ENCODE results near the gene GOLGA2. TPM values are rescaled to one million over a fixed set of nuclear protein-coding genes. Genes with fewer than 3 reads are reported as not detected.

The GOLGA2 gene
- total RNA-seq, 1 donor from 2014 or later = 91.5 TPM

- no peak for DNase-seq (ENCODE audit: extremely low spot score, unreplicated experiment)
- H3K27me3 Mint-ChIP-seq = no peaks in the 10 kb centered on the region
- peak overlapping the region; percentile 3 for H3K4me3 Mint-ChIP-seq
- no peaks in the 10 kb centered on the region for H3K9me3 Mint-ChIP-seq
- TF ChIP-seq CTCF (conservative IDR thresholded peaks at IDR 0.05) = no peak
- peaks cover 14% of the 10 kb centered on the region for H3K36me3 Mint-ChIP-seq
- H3K4me1 Mint-ChIP-seq (ENCODE audit: unreplicated experiment) = peaks cover 12% of the 10 kb centered on the region
- H3K27ac Mint-ChIP-seq = peak overlapping the region; percentile 53
Observed at GRCh38 chr9:128271512-128271911, 4.3 kb downstream of the GOLGA2 start.

GRCh38 chr9:128271112-128271511 lies 4.7 kb downstream of the GOLGA2 start:
- peaks cover 11% of the 10 kb centered on the region for H3K4me1 Mint-ChIP-seq (ENCODE audit: unreplicated experiment)
- no peaks in the 10 kb centered on the region for H3K9me3 Mint-ChIP-seq
- peaks cover 14% of the 10 kb centered on the region for H3K36me3 Mint-ChIP-seq
- no peak for TF ChIP-seq CTCF (conservative IDR thresholded peaks at IDR 0.05)
- H3K27me3 Mint-ChIP-seq = no peaks in the 10 kb centered on the region
- no peak for DNase-seq (ENCODE audit: extremely low spot score, unreplicated experiment)
- peak overlapping the region; percentile 53 for H3K27ac Mint-ChIP-seq
- H3K4me3 Mint-ChIP-seq = peak overlapping the region; percentile 39

GRCh38 chr9:128266868-128267590 lies 8.8 kb downstream of the GOLGA2 start:
- peaks cover 25% of the 10 kb centered on the region for H3K36me3 Mint-ChIP-seq
- no peak for TF ChIP-seq CTCF (conservative IDR thresholded peaks at IDR 0.05)
- H3K4me3 Mint-ChIP-seq = no peak overlapping the region
- H3K27me3 Mint-ChIP-seq = no peaks in the 10 kb centered on the region
- no peaks in the 10 kb centered on the region for H3K9me3 Mint-ChIP-seq
- no peak for DNase-seq (ENCODE audit: extremely low spot score, unreplicated experiment)
- H3K27ac Mint-ChIP-seq = no peak overlapping the region
- no peaks in the 10 kb centered on the region for H3K4me1 Mint-ChIP-seq (ENCODE audit: unreplicated experiment)

- no peak for DNase-seq (ENCODE audit: extremely low spot score, unreplicated experiment)
- H3K9me3 Mint-ChIP-seq = no peaks in the 10 kb centered on the region
- no peak for TF ChIP-seq CTCF (conservative IDR thresholded peaks at IDR 0.05)
- no peaks in the 10 kb centered on the region for H3K4me1 Mint-ChIP-seq (ENCODE audit: unreplicated experiment)
- peaks cover 32% of the 10 kb centered on the region for H3K36me3 Mint-ChIP-seq
- no peaks in the 10 kb centered on the region for H3K27me3 Mint-ChIP-seq
- no peak overlapping the region for H3K27ac Mint-ChIP-seq
- H3K4me3 Mint-ChIP-seq = no peak overlapping the region
Observed at GRCh38 chr9:128265348-128265847, 10.4 kb downstream of the GOLGA2 start.

GRCh38 chr9:128262687-128263086 lies 13.1 kb downstream of the GOLGA2 start:
- Mint-ChIP-seq H3K4me3 (no peak overlapping the region), H3K27ac (no peak overlapping the region), H3K9me3 (no peaks in the 10 kb centered on the region), H3K27me3 (no peaks in the 10 kb centered on the region), H3K4me1 (ENCODE audit: unreplicated experiment) (peaks cover under 1% of the 10 kb centered on the region), H3K36me3 (peaks cover 26% of the 10 kb centered on the region)
- no peak for TF ChIP-seq CTCF (conservative IDR thresholded peaks at IDR 0.05)
- DNase-seq (ENCODE audit: extremely low spot score, unreplicated experiment) = no peak

Data from type B pancreatic cell (in vitro differentiated cells).